ENCODE measurements around the gene MGAT4C.
"Not testable (repeated sequence)": the region's sequence is repeated elsewhere in the genome, so short reads cannot be mapped to it uniquely, and the experiment has no call there.

The MGAT4C gene

DNA sequence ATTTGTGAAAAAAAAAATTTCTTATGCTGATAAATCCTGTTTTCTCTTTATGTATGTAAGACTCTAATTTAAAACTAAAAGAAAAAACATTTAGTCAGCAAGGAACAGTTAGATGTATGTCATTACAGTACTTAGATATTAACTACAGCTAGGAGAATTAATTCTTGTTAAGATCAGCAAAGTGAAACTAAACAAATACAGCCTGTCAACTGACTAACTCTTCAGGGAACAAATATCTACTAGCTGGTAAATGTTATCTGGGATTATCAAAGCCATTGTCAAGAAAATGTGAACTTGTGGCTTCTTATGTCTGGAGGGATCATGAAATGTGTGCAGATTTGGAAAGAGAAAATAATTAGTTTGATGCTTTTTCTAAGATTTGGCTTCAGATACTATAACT lies 27.5 kb downstream of the MGAT4C start:
- no peak for DNase-seq

GRCh38 chr12:86226481-86226880 lies 29.7 kb downstream of the MGAT4C start:
- DNase-seq = no peak

DNA sequence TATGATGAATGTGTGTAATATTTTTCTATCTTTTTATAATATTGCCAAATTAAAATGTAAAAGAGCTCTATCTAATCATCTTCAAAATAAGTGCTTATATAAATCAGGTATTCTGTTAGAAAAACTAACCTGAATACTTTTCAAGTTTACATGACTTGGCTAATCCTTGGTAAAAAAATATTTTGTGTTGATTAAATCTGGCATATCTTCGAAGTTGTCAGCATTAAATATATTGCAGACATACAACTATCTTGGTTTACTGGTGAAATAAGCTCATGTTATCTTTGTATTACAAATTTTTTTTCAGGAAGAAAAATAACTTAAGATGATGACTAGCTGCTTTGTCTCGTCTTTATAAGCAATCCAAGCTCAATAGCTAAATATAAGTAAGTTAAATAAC lies 39.6 kb downstream of the MGAT4C start:
- DNase-seq = no peak

DNA sequence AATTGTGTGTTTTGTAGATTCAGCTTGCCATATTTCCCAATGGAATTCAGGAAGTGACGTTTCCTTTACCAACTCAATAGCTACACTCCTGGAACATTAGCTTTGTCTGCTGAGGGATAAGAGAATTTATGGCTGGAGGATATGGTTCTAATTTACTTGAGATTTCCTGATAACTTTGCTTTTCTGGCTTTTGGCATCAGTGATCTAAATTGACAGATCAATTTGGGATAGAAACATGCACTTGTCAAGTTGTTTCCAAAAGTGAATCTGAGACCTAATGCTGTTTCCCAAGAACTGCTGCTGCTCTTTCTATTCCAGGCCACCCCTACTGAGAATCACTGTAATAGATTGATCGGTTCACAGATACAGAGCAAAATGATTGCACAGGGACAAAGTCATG lies 43.2 kb downstream of the MGAT4C start:
- no peak for DNase-seq

GRCh38 chr12:86198696-86199444 lies 57.3 kb downstream of the MGAT4C start:
- DNase-seq = no peak

GRCh38 chr12:86196465-86196864 lies 59.7 kb downstream of the MGAT4C start:
- DNase-seq = no peak

GRCh38 chr12:86194721-86195120 lies 61.5 kb downstream of the MGAT4C start:
- no peak for DNase-seq

DNA sequence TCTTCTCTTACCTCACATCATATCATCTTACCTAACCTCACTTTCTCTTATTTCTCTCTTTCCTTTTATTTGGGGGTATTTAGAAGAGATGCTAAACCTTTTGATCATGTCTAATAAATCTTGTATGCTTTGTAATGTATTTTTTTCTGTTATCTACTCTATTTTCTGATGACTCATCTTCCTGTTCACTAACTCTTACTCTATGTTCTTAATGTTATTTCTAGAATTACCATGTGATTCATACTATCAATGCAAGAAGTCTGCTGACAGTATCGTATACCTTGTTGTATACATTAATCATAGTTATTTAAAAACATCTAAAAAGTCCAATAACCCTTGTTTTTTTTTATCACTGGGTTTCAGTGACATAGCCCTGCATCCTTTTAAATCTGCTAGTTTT lies 62.3 kb downstream of the MGAT4C start:
- peak; percentile 5 for DNase-seq

DNA sequence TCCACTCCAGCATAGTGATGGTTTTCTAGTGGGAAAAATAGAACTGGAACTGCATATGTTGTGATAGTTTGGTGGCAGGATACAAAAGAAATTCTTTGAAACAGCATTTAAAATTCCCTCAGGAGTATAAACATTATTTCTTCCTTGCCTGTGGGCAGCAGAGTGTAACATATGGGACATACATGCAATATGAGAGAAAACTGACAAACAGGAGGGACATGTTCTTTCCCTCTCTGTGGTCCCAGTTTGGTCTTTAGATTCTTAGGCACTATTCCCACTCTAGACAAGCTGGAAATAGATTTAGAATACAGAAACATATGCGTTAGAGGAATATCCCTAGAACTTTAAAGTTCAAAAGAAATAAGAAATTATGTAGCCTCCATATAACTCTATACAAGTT lies 68.0 kb downstream of the MGAT4C start:
- no peak for DNase-seq

- DNase-seq = peak; percentile 1
These were observed 69.7 kb downstream of the MGAT4C start for GRCh38 chr12:86186449-86186848.

DNA sequence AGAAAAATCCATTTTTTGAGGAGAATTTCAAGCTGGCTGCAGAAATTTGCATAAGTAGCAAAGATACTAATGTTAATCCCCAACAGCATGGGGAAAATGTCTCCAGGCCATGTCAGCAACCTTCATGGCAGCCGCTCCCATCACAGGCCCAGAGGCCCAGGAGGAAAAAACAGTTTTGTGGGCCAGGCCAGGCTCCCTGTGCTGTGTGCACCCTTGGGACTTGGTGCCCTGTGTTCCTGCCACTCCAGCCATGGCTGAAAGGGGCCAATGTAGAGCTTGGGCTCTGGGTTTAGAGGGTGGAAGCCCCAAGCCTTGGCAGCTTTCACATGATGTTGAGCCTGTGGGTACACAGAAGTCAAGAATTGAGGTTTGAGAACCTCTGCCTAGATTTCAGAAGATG lies 76.3 kb downstream of the MGAT4C start:
- DNase-seq = no peak

GRCh38 chr12:86174188-86174587 lies 82.0 kb downstream of the MGAT4C start:
- no peak for DNase-seq

- DNase-seq = no peak
These were observed 83.2 kb downstream of the MGAT4C start for GRCh38 chr12:86172913-86173443.

DNA sequence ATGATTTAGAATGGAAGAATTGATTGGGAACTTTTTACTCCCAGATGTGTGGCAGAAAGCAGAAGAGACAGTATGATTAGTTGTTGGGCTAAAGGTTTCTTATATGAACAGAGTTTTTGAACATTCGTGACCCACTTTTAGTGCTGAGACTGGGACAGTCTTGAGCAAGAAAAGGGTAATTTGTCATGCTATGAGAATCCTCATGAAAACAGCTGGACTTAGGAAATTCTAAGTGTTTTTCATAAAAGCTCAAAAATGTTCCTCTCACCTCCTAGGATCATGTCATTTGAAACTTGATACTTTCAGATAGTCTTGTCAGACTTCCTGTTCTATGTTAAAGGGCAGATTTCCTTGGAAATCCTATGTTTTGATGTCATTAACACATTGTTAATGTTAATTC lies 86.1 kb downstream of the MGAT4C start:
- no peak for DNase-seq

GRCh38 chr12:86158956-86159355 lies 97.2 kb downstream of the MGAT4C start:
- no peak for DNase-seq

- DNase-seq = no peak
These were observed 101.6 kb downstream of the MGAT4C start for GRCh38 chr12:86154620-86155019.

- no peak for DNase-seq
These were observed 107.6 kb downstream of the MGAT4C start for GRCh38 chr12:86148612-86149011.

DNA sequence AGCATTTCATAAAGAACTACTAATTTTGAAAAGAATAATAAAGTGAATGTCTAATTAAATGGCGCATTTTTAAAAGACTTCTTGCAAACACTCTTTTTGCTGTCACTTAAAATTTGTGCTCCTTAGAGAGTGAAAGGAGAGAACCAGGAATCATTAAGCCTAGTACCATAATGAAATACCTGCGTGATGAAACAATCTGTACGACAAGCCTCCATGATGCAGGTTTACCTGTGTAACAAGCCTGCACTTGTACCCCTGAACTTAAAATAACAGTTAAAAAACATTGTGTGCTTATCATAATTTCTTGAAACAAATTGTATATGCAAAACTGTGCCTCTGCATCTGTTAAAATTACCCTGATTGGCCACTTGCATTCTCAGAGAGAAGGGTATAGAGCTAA lies 108.1 kb downstream of the MGAT4C start:
- no peak for DNase-seq

GRCh38 chr12:86145156-86145555 lies 111.0 kb downstream of the MGAT4C start:
- no peak for DNase-seq

DNA sequence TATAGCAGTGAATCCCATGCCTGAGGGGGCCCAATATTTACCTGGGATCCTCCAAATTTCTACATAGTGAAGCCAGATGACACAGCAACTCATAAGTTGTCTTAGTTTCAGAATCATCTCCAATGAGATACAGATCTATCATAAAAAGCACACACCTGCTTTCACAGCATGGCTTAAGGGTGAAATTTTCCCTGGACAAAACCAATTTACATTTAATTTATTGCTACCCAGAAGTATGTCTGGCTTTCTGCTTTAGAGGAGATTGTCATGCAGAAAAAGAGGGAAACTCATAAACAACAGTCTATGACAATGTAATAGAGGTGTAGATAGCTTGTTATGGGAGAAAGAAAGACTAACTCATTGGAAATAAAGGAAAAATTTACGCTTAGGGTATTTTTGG lies 113.0 kb downstream of the MGAT4C start:
- DNase-seq = no peak

DNA sequence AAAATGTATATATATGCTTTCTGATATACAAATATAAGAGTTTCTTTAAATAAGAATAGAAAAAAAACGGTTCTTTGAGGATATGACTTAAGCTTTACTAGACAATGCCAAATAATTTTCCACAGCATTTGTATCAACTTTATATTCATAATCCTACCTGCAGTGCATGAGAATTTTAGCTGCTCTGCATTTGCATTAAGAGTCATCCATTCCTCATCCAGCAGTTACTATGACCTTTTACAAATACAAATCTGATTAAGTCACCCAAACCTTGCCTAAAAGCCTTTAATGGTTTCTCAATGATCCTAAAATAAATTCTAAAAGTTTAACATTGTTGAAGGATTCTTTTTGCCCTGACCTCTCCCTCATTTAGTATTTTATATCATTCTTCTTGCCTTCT lies 116.5 kb downstream of the MGAT4C start:
- no peak for DNase-seq

- no peak for DNase-seq
These were observed 117.4 kb downstream of the MGAT4C start for GRCh38 chr12:86138770-86139169.

- peak; percentile 91 for DNase-seq
These were observed 118.3 kb downstream of the MGAT4C start for GRCh38 chr12:86137936-86138335.

DNA sequence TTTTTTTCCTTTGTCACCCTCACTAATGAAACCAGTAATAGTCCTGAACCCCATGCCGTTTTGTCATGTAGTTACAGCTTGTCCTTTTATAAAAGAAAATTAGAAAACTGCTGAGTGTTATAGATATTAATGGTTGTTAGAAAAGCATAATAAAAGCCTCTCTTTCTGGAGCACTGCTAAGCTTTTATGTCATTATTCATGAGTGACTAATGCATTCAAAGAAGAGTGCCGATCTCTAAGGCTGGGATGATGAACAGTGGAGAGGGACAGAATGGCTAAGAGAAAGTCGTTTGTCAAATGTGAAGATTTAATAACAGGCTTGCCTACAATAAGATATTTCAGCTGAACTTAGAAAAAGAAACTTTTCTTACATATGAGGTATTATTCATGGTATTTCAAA lies 121.6 kb downstream of the MGAT4C start:
- DNase-seq = peak; percentile 60

- DNase-seq = not testable (repeated sequence)
These were observed 129.3 kb downstream of the MGAT4C start for GRCh38 chr12:86126900-86127299.
